Tibial artery (tissue), 4 donors: ENCODE results near the gene TRABD2B.
A peak's percentile ranks its signal among the peaks of the same experiment; 100 is the strongest.
"Not testable (repeated sequence)": the region's sequence is repeated elsewhere in the genome, so short reads cannot be mapped to it uniquely, and the experiment has no call there.

Source experiments
- DNase-seq, 2 donors: peaks; one replicate each; pipeline ENCODE4 v3.0.0-alpha.2; 2019
- H3K27ac ChIP-seq, 2 donors: fragments of 200-600 bp; sonication (generic) in 1 of 2; 1 replicate in 1 of 2; 2 replicates in 1 of 2; pipeline ENCODE4 v1.5.1; 2018 to 2019; ENCODE audit warnings: mild to moderate bottlenecking in 1 of 2
- H3K27me3 ChIP-seq, 2 donors: fragments of 200-600 bp; sonication (generic) in 1 of 2; one replicate each; pipeline versions ENCODE4 v1.5.1 to v1.6.0; 2016 to 2019
- H3K36me3 ChIP-seq, 3 donors: fragments of 200-600 bp; sonication (generic) in 2 of 3; one replicate each; pipeline ENCODE4 v1.5.1; 2016 to 2019; ENCODE audit warnings: mild to moderate bottlenecking in 2 of 3
- H3K4me1 ChIP-seq, 4 donors: fragments of 200-600 bp; sonication (generic) in 2 of 4; 1 replicate in 3 of 4; 2 replicates in 1 of 4; pipeline ENCODE4 v1.5.1; 2016 to 2019
- H3K4me3 ChIP-seq, 2 donors: fragments of 200-600 bp; sonication (generic) in 1 of 2; 1 replicate in 1 of 2; 2 replicates in 1 of 2; pipeline ENCODE4 v1.5.1; 2018 to 2019; ENCODE audit warnings: mild to moderate bottlenecking in 2 of 2
- H3K9me3 ChIP-seq, 3 donors: fragments of 200-600 bp; sonication (generic) in 1 of 3; one replicate each; pipeline ENCODE4 v1.5.1; 2016 to 2019
- intact Hi-C: fragments of 100-400 bp; cut with DNase I; formaldehyde crosslinking; loops from one replicate; pipeline ENCODE4 v1.15.0; 2023; ENCODE audit warnings: low total_unique reads
- TF ChIP-seq, protein P1 (sequence below), 2 experiments: fragments of 200-600 bp in 1 of 2; fragments of 450-650 bp in 1 of 2; IDR thresholded peaks; one replicate each; pipeline ENCODE4 v1.5.1; 2017 to 2019; ENCODE audit warnings: antibody characterized with exemption in 2 of 2, mild to moderate bottlenecking in 1 of 2, moderate library complexity in 1 of 2

TRABD2B gene

DNA sequence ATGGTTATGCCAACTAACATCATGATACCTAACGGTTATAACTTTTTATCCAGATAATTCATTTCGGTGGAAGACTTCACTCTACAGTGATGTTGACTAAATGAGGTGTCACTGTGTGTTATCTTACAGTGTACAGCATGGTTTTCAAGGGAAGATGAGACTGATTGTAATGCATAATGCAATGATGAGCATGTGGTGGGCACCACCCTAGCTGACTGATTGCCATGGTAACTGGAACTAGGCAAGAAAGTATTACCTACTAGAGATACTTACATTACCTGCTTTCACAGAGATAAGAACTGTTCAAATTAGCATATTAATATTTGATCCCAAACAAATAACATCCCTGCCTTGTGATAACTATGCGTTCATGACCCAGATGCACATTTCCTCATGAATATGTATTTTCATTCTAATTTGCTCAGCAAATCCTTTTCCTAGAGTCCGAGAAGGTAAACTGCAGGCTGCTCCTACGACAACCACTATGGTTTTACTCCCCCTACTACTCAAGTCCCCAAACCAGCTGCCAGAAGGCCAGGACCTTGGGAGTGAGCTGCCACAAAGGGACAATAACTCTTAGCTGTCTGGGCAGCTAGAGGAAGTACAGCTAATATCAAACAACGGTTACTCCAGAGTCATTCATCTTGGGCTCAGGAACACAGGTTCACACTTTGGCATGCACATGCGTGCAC lies 29.2 kb downstream of the TRABD2B start:
- H3K27ac ChIP-seq, result peak overlapping the region; percentile 60 to 90
- no peaks in the 10 kb centered on the region for H3K9me3 ChIP-seq
- H3K27me3 ChIP-seq, result no peaks in the 10 kb centered on the region
- H3K4me3 ChIP-seq, result no peak overlapping the region
- TF ChIP-seq, protein P1, sequence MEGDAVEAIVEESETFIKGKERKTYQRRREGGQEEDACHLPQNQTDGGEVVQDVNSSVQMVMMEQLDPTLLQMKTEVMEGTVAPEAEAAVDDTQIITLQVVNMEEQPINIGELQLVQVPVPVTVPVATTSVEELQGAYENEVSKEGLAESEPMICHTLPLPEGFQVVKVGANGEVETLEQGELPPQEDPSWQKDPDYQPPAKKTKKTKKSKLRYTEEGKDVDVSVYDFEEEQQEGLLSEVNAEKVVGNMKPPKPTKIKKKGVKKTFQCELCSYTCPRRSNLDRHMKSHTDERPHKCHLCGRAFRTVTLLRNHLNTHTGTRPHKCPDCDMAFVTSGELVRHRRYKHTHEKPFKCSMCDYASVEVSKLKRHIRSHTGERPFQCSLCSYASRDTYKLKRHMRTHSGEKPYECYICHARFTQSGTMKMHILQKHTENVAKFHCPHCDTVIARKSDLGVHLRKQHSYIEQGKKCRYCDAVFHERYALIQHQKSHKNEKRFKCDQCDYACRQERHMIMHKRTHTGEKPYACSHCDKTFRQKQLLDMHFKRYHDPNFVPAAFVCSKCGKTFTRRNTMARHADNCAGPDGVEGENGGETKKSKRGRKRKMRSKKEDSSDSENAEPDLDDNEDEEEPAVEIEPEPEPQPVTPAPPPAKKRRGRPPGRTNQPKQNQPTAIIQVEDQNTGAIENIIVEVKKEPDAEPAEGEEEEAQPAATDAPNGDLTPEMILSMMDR (IDR thresholded peaks at IDR 0.05), result peak in 1 of 2 experiments; percentile 8
- peaks cover 0 to 96% (median 47%) of the 10 kb centered on the region in 4 donors for H3K4me1 ChIP-seq
- intact Hi-C loops, result no loop called here
- DNase-seq, result no peak
- H3K36me3 ChIP-seq, result no peaks in the 10 kb centered on the region

DNA sequence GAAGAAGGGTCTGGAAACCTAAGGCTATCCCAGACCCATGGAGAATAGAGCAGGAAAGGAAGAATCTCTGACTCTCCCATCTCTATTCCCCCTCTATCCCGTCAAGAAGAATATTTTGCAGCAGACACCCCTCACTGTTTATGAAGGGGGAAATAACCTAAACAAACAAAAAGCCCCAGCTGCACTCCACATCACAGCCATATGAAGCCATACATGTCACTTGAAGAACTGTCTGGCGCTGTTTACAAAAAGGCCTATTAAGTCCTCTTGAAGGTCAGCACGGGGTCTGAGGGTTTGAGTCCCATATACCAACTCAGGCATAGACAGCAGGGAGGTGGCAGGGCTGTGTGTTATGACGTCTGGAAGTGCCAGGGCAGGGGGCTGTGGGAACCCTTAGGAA lies 31.4 kb downstream of the TRABD2B start:
- DNase-seq, result no peak
- no peak overlapping the region for H3K4me3 ChIP-seq
- TF ChIP-seq, protein P1 (IDR thresholded peaks at IDR 0.05), result no peak
- H3K9me3 ChIP-seq, result no peaks in the 10 kb centered on the region
- peak overlapping the region; percentile 60 to 90 for H3K27ac ChIP-seq
- H3K27me3 ChIP-seq, result no peaks in the 10 kb centered on the region
- H3K4me1 ChIP-seq, result peaks cover 0 to 83% (median 50%) of the 10 kb centered on the region in 4 donors
- no peaks in the 10 kb centered on the region for H3K36me3 ChIP-seq
- intact Hi-C loops, result no loop called here

GRCh38 chr1:47964636-47965035 lies 32.5 kb downstream of the TRABD2B start:
- TF ChIP-seq, protein P1 (IDR thresholded peaks at IDR 0.05), result no peak
- intact Hi-C loops, result no loop called here
- Histone ChIP-seq H3K9me3 (no peaks in the 10 kb centered on the region), H3K36me3 (no peaks in the 10 kb centered on the region), H3K4me3 (no peak overlapping the region), H3K27me3 (no peaks in the 10 kb centered on the region), H3K4me1 (peaks cover 0 to 72% (median 47%) of the 10 kb centered on the region in 4 donors), H3K27ac (peak overlapping the region; percentile 80 to 90)
- no peak for DNase-seq

DNA sequence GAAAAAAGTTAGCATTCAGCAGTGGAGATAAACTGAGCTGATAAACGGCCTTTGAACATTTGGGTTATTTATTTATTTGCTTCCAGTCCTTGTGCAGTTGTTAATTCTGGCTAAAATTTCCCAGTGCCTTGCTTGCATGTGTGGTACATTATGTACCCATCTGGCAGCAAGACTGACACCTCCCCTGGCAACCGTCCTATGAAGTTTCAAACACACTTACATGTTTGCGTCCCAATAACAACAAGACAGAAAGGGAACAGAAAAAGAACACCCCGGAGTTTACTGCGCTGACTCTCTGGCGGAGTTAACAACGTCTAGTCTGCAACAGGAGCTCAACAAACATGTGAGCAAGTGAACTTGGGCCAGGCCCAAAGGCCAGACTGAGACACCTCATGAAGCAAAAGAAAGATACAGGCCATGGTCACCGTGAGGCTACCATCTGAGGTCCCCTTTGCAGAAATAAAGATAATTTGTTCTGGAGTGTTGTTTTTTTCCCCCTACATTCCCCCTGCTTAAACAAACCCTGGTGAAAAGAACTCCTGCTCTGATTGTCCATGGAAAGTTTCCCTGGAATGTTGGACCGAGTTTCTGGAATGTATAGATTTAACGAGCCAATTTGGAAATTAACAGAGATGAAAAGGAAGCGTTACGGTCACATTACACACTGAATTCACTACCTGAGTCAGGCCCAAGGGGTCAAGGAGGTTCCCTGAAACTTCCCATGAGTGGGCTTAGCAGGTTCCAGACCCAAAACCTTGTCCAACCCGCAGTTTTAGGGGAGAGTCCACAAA lies 33.4 kb downstream of the TRABD2B start:
- Histone ChIP-seq H3K9me3 (no peaks in the 10 kb centered on the region), H3K36me3 (no peaks in the 10 kb centered on the region), H3K27ac (peak overlapping the region; percentile 80 to 90), H3K4me3 (no peak overlapping the region), H3K27me3 (no peaks in the 10 kb centered on the region), H3K4me1 (peaks cover 0 to 65% (median 46%) of the 10 kb centered on the region in 4 donors)
- intact Hi-C loops, result no loop called here
- DNase-seq, result peak; percentile 75 to 88
- TF ChIP-seq, protein P1 (IDR thresholded peaks at IDR 0.05), result no peak

DNA sequence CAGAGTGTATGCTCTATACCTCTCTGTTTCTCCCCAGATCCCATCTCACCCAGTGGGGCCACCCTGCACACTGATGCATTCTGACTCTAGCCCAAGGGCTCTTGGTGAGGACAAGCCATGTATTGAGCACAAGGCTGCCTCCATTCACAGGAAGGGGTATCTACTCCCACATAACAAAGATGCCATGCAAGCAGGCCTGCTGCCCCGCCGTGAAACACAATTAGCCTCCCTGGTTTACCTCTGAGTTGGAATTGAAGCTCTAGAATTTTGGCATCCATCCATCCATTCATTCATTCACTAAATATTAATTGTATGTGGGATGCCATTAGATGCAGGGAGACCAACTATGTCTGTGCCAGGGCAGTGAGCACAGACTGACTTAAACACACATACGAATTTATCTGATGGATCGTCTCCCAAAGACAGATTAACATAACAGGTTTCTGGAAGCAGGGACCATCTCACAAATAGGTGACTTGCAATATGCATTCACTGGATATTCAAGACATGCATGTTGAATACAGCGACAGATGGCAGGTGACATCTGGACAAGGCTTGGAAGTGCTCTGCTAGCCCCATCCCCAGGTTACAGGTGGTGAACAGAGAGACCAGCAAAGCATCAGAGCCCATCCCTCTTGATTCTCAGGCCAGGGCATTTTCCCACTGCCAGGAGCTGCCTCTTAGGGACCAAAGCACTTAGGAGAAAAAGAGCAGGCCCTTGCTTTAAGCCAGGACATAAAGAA lies 34.3 kb downstream of the TRABD2B start:
- Histone ChIP-seq H3K4me3 (no peak overlapping the region), H3K36me3 (no peaks in the 10 kb centered on the region), H3K27me3 (no peaks in the 10 kb centered on the region), H3K27ac (peak overlapping the region; percentile 80 to 90), H3K9me3 (no peaks in the 10 kb centered on the region), H3K4me1 (peaks cover 0 to 57% (median 40%) of the 10 kb centered on the region in 4 donors)
- no peak for DNase-seq
- TF ChIP-seq, protein P1 (IDR thresholded peaks at IDR 0.05), result no peak
- intact Hi-C loops, result no loop called here

- DNase-seq, H3K27me3 ChIP-seq, intact Hi-C loops, H3K9me3 ChIP-seq, H3K4me3 ChIP-seq, H3K36me3 ChIP-seq: not testable (repeated sequence)
- Histone ChIP-seq H3K27ac (peak overlapping the region in 1 of 2 donors; percentile 90), H3K4me1 (peaks cover 0 to 46% (median 33%) of the 10 kb centered on the region in 4 donors)
Measured at GRCh38 chr1:47961835-47962234, 35.4 kb downstream of the TRABD2B start.

- intact Hi-C loops, H3K4me3 ChIP-seq, H3K36me3 ChIP-seq, H3K27me3 ChIP-seq, DNase-seq, H3K9me3 ChIP-seq, H3K27ac ChIP-seq: not testable (repeated sequence)
- H3K4me1 ChIP-seq, result peaks cover 0 to 36% (median 10%) of the 10 kb centered on the region in 4 donors
Measured at GRCh38 chr1:47956491-47956890, 40.7 kb downstream of the TRABD2B start.
